ENCODE results near the gene NKAPL. TPM values are rescaled to one million over a fixed set of nuclear protein-coding genes. Genes with fewer than 3 reads are reported as not detected.

Gene NKAPL
- total RNA-seq, 1 donor = 1.7 TPM

DNA sequence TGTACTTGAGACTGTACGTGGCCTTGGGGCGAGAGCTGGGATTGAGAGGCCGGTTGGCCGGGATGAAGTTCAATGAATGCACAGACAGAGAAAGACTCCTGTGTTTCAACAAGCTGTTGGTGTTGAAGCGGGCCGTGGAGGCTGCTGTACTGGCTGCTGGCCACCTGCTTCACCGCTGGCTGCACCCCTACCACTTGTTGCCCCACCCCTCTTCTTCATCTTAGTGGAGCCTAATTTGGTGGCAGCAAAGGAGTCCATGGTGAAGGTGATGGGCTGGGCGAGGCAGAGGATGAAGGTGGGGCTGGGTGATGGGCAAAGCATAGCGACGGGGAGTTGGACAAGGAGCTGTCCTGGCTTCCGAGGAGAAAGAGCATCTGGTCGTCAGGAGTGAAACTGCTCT lies 41.2 kb upstream of the NKAPL start:
- DNase-seq (ENCODE audit: low read depth) = no peak
- no peak for TF ChIP-seq CTCF (IDR thresholded peaks at IDR 0.05; ENCODE audit: insufficient read depth, low read depth, low read length)
- H3K4me3 ChIP-seq (ENCODE audit: low read depth, low read length) = no peak overlapping the region

GRCh38 chr6:28218312-28219248 lies 40.5 kb upstream of the NKAPL start:
- H3K4me3 ChIP-seq (ENCODE audit: low read depth, low read length) = peak overlapping the region; percentile 75
- TF ChIP-seq CTCF (IDR thresholded peaks at IDR 0.05; ENCODE audit: insufficient read depth, low read depth, low read length) = no peak
- peak; percentile 62 for DNase-seq (ENCODE audit: low read depth)

GRCh38 chr6:28220257-28221133 lies 38.6 kb upstream of the NKAPL start:
- no peak for TF ChIP-seq CTCF (IDR thresholded peaks at IDR 0.05; ENCODE audit: insufficient read depth, low read depth, low read length)
- no peak overlapping the region for H3K4me3 ChIP-seq (ENCODE audit: low read depth, low read length)
- DNase-seq (ENCODE audit: low read depth) = no peak

DNA sequence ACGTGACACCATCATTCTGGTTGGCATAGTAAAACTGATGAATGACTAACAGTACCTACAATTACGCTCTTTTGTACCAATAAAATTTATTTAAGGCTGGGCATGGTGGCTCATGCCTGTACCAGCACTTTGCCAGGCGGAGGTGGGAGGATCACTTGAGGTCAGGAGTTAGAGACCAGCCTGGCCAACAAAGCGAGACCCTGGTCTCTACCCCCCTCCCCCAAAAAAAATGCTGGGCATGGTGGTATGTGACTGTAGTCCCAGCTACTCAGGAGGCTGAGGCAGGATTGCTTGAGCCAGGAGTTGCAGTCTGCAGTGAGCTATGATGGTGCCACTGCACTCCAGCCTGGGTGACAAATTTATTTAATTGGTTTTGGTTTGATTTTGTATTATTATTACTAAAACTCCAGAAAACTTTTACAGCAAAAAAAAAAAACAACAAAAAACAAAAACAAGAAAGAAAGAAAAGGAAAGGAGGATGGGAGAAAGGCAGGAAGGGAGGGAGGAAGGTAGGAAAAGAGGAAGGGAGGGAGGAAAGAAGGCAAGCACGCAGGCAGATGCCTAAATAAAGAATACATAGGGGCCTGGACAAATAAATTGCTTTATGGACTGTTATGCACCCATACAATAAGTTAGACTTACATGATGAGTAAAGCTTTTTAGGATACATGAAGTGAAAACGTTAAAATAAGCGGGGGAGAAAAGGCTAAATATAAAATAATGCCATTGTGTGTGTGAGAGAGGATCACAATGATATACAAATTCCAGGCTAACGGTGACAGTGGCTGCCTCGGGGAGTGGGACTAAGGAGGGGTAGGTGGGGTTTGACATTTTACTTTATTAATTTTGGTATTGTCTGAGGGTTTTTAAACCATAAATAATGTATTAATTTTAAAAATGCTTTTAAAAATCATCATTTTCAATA lies 34.7 kb upstream of the NKAPL start:
- DNase-seq (ENCODE audit: low read depth) = no peak
- H3K4me3 ChIP-seq (ENCODE audit: low read depth, low read length) = peak overlapping the region; percentile 93
- no peak for TF ChIP-seq CTCF (IDR thresholded peaks at IDR 0.05; ENCODE audit: insufficient read depth, low read depth, low read length)

GRCh38 chr6:28225056-28225834 lies 33.9 kb upstream of the NKAPL start, which contains the start of gene ZSCAN9:
Gene ZSCAN9 (plus strand): TSS chr6:28225275. CDS start chr6:28227085, 1,810 bp downstream.
- peak; percentile 76 for DNase-seq (ENCODE audit: low read depth)
- H3K4me3 ChIP-seq (ENCODE audit: low read depth, low read length) = peak within 1 kb of the TSS; percentile 93
- no peak for TF ChIP-seq CTCF (IDR thresholded peaks at IDR 0.05; ENCODE audit: insufficient read depth, low read depth, low read length)
